ENCODE measurements around the gene HTRA1.

HTRA1 gene

GRCh38 chr10:122455376-122456079 lies 5.8 kb upstream of the HTRA1 start:
- no peak for DNase-seq

GRCh38 chr10:122457934-122458333 lies 3.4 kb upstream of the HTRA1 start:
- no peak for DNase-seq

DNA sequence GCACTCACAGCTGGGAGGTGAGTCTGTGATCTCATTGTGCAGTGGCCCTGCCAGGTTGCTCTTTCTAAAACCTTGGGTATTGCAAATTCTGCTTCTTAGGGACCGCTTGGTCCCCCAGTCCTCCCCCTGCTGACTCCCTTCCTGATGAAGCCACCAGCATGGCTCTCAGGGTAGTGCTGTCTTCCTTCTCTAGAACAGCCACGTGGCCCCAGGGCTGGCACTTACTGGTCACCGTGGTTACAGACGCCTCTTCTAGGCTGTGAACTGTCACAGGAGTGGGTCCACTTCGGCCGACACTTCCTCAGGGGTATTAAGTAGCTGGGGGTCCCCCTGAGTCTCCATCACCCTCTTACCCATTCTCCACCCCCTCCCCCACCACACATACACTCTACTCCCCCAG lies 2.7 kb upstream of the HTRA1 start:
- DNase-seq, result no peak

DNA sequence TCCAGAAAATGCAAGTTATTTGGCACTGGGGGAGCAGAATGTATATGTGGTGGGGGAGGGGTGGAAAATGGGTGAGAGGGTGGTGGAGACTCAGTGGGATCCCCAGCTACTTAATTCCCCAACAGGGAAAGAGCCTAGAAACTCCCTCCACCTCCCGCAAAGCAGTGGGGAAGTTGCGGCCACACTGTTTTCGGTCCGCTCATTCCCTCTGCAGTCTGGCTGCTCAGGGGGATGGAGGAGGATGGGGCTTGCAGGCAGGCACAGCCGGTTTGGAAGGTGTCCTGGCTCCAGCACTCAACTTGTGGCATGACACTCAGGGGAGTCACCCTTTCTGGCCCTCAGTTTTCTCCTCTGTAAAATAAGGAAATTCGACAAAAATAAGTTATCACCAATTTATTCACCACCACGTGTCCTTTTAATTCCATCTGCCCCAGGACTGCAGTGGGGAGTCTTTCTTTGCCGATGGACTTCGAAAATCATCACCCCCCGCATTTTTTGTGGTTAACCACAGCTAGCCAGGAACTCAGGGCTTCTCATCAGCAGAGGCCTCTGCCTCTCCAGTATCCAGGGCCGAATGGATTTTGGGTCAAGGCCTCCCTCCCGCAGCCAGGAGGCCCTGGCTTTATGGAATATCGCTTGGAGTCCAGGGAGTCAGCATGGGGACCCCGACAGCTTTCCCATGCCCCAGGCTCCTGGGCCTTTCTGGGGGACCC lies 1.6 kb upstream of the HTRA1 start:
- no peak for DNase-seq

GRCh38 chr10:122460891-122461293 lies 461 bp upstream of the HTRA1 start:
- no peak for DNase-seq

- DNase-seq, result no peak
Measured at GRCh38 chr10:122461729-122462532, 578 bp downstream of the HTRA1 start.

GRCh38 chr10:122462533-122463465 lies 1.4 kb downstream of the HTRA1 start:
- no peak for DNase-seq

DNA sequence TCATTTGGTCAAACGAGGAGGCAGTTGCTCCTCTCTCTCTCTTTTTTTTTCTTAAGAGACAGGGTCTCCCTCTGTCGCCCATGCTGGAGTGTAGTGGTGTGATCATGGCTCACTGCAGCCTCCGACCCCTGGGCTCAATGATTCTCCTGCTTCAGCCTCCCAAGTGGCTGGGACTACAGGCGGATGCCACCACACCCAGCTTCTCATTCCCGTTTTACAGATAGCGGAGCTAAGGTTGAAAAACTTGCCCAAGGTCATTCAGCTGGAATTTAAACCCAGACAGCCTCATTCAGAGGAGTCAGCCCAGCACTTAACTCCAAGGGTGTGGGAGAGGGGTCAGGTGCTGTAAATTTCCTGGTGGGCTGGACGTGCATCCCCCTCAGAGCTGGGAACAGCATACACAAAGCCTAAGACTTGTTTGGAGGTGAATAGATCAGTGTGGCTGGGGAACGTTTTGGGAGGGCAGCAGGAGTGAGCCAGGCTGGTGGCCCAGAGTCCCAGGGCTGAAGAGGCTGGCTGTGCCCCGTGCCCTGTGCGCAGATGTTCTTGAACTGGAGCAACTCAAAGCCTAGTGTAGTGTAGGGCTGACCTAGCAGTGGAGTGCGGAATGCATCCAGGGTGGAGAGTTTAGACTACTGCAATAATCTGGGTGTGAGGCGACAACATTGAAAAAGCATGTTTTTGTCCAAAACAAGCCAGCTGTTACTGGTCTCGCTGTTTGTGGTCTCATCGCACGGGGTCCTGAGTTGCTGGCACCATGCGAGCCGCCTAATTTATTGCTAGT lies 2.3 kb downstream of the HTRA1 start:
- DNase-seq, result no peak

- no peak for DNase-seq
Measured at GRCh38 chr10:122464250-122464510, 2.8 kb downstream of the HTRA1 start.

GRCh38 chr10:122464586-122464985 lies 3.2 kb downstream of the HTRA1 start:
- DNase-seq, result no peak

- no peak for DNase-seq
Measured at GRCh38 chr10:122465401-122466040, 4.2 kb downstream of the HTRA1 start.

DNA sequence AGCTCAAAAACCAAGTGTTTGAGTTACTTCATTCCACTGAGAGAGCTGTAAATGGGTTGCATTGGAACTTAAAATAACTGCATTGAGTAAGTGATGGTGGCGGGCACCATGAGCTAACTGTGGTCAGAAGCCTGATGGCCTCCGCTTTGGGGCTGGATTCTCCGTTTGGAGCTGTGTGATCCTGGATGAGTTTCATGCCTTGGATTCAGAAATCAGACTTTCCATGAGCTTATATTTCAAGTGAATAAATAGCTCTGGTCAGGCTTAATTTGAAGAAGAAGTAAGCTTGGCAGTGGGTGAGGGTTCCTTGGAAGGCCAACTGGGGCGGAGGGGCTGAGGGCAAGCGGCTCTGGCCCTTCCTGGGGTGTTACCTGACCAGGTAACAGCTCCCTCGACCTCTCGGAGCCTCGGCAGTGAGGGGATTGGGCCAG lies 5.6 kb downstream of the HTRA1 start:
- no peak for DNase-seq

DNA sequence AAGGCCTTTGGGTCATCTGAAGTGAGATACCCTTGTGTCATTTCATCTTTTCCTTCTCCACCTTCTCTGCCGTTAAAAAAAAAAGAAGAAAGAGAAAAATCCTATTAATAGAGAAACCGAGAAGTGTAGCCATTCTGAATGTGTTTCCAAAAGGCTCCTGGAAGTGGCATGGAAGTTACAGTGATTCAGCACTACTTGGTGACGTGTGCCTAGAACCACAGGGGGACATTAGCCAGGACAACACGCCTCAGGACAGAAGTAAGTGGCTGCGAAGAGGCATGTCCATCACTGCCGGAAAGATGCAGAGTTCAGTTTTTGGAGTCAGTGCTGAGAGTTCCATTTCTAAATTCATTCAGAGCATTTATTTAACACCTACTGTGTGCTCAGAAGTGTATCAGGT lies 6.3 kb downstream of the HTRA1 start:
- DNase-seq, result no peak

DNA sequence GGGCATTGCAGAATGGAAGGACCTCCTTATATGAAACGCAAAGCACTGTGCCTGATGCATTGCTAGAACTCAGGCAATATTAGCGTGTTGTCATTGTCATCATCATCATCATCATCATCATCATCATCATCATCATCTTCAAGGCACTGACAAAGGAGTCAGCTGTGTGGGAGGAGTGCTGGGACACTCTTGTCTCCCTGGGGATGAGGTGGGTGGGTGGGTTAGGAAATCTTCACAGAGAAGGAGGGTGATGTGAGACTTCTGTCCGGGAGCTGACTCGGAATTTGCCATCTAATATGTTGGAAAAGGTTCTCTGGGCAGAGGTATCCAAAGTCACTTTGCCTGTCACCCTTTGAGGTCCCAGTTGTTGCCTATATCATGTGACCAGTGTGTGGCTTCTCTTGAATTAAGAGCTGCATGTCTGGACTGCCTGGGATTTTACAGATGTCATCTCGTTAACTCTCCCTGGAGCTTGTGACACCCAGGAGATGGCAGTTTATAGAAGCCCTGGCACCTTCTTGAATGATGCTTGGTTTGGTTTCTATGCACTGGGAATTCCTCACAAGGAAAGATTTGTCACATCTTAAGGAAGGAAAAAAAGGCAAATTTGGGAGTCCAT lies 7.1 kb downstream of the HTRA1 start:
- no peak for DNase-seq

DNA sequence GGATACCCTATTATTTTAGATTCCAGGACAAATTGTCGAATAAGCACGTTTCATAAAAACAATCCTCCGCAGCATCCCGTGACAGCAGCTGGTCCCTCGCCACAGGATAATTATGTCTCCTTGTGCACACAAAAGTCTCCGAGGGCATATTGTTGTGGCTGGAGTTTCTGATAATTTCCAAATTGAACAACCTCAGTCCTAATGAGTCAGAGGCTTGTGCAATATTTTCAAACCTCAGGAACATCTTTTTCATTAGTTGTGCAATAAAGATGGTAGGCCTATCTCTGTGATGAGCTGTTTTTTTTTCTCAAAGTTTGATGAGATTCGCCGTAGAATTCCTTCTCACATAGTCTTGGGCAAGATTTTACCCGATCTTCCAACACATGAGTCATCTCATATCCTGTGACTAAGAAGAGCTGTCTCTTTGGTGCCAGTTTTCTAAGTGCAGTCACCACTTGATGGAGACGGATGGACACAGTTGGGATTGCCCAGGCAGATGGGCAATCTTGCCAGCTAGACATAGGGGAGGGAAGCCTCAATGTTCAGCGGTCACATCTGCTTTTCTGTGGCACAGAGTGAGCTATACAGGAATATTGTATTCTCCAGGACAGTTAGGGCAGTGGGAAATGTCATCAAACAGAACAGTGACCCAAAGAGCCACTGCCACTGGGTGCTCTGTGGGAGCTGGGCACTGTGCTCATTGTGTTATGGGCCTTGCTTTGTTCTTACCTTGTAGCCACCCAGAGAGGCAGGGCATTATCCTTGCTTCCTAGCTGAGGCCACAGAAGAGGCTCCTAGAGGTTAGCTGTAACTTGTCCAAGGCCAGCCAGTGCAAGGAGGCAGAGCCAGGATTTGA lies 7.8 kb downstream of the HTRA1 start:
- DNase-seq, result no peak

DNA sequence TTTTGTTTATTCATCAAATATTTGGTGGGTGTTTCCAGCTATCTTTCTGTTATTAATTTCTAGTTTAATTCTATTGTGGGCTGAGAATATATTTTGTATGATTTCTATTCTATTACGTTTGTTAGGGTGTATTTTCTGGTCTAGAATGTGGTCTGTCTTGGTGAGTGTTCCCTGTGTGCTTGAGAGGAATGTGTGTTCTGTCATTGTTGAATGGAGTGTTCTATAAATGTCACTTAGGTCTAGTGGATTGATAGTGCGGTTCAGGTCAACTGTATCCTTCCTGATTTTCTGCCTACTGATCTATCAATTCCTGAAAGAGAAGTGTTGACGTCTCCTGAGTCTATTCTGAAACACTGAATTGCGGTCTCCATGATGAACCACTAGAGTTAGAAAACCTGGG lies 8.5 kb downstream of the HTRA1 start:
- no peak for DNase-seq

- DNase-seq, result no peak
Measured at GRCh38 chr10:122471531-122472177, 10.3 kb downstream of the HTRA1 start.

- no peak for DNase-seq
Measured at GRCh38 chr10:122473116-122473515, 11.8 kb downstream of the HTRA1 start.

GRCh38 chr10:122474131-122474818 lies 12.9 kb downstream of the HTRA1 start:
- no peak for DNase-seq

Data from GF-D8 (cell line).